CD4-positive, alpha-beta T cell (primary cell): Measurements from ENCODE around the gene TRPC4AP. TPM values are rescaled to one million over a fixed set of nuclear protein-coding genes. Genes with fewer than 3 reads are reported as not detected.

Experiments
- ATAC-seq: fragments of 200-7000 bp; cut with Tn5 transposase; one replicate; pipeline ENCODE4 v1.10.0; 2022; ENCODE audit warnings: mild to moderate bottlenecking; ENCODE audit not compliant: poor library complexity
- CTCF ChIA-PET: fragments of 350-600 bp; sonication (Branson Sonifier 250); formaldehyde crosslinking; loops from one replicate; lab custom pipeline; 2021; ENCODE audit warnings: antibody characterized with exemption, inconsistent platforms; lab: Charles Lee
- POLR2A ChIA-PET: fragments of 350-600 bp; sonication (Branson Sonifier 250); formaldehyde crosslinking; loops from one replicate; lab custom pipeline; 2021; ENCODE audit warnings: antibody characterized with exemption, inconsistent platforms; lab: Charles Lee
- DNase-seq, 14 experiments: peaks; one replicate each; pipeline ENCODE4 v3.0.0-alpha.2; 2013 to 2020; ENCODE audit warnings: mixed read lengths in 2 of 14
- H3K27ac ChIP-seq, 2 donors: one replicate each; pipeline versions ENCODE4 v1.5.1 to v1.7.0; 2013; ENCODE audit warnings: low read length in 2 of 2, low read depth in 1 of 2, mild to moderate bottlenecking in 1 of 2
- H3K27me3 ChIP-seq, 2 experiments: 1 replicate in 1 of 2; 2 replicates in 1 of 2; pipeline versions ENCODE4 v1.6.1 to v1.7.0; 2013; ENCODE audit warnings: low read length in 2 of 2, control low read depth in 1 of 2, mild to moderate bottlenecking in 1 of 2, moderate library complexity in 1 of 2; ENCODE audit not compliant: insufficient read depth in 2 of 2, control insufficient read depth in 1 of 2
- H3K36me3 ChIP-seq: one replicate; pipeline ENCODE4 v1.6.1; 2013; ENCODE audit warnings: low read length, control low read depth; ENCODE audit not compliant: insufficient read depth
- H3K4me1 ChIP-seq: one replicate; pipeline ENCODE4 v1.6.1; 2013; ENCODE audit warnings: low read length, control low read depth; ENCODE audit not compliant: insufficient read depth
- H3K4me3 ChIP-seq: one replicate; pipeline ENCODE4 v1.5.1; 2013; ENCODE audit warnings: mild to moderate bottlenecking, low read length, moderate library complexity
- H3K9me3 ChIP-seq, 2 experiments: 1 replicate in 1 of 2; 2 replicates in 1 of 2; pipeline versions ENCODE4 v1.6.1 to v1.7.0; 2013; ENCODE audit warnings: low read length in 2 of 2, mild to moderate bottlenecking in 2 of 2, control low read depth in 1 of 2, moderate library complexity in 1 of 2; ENCODE audit not compliant: control insufficient read depth in 1 of 2, insufficient read depth in 1 of 2
- H3K27ac Mint-ChIP-seq: one replicate; pipeline ENCODE4 v1.8.0; 2020; ENCODE audit warnings: mixed read lengths
- H3K27me3 Mint-ChIP-seq: one replicate; pipeline ENCODE4 v1.8.0; 2021; ENCODE audit warnings: mixed read lengths
- H3K36me3 Mint-ChIP-seq: one replicate; pipeline ENCODE4 v1.8.0; 2021; ENCODE audit warnings: low read depth, mixed read lengths
- H3K4me1 Mint-ChIP-seq: one replicate; pipeline ENCODE4 v1.8.0; 2021; ENCODE audit warnings: low read depth, mixed read lengths
- H3K4me3 Mint-ChIP-seq: one replicate; pipeline ENCODE4 v1.8.0; 2020; ENCODE audit warnings: mild to moderate bottlenecking, mixed read lengths
- H3K9me3 Mint-ChIP-seq: one replicate; pipeline ENCODE4 v1.8.0; 2020; ENCODE audit warnings: mixed read lengths
- CTCF ChIP-seq: fragments of 200-600 bp; IDR thresholded peaks from one replicate; pipeline ENCODE4 v1.8.0; 2022; ENCODE audit warnings: antibody characterized with exemption, mild to moderate bottlenecking
- intact Hi-C, 2 experiments: fragments of 100-400 bp; cut with DNase I in 1 of 2; cut with micrococcal nuclease in 1 of 2; formaldehyde crosslinking; loops; one replicate each; pipeline versions ENCODE4 v1.15.1 to v1.9.0; 2023 to 2025; cut with DNase I, micrococcal nuclease
- total RNA-seq, 174 experiments: library from RNA in 2 of 174; stranded (reverse) in 2 of 174; gene quantifications; one replicate each; pipeline ENCODE4 v1.2.3 and lab custom pipeline; 2021 to 2026

The TRPC4AP gene
- total RNA-seq, 2 experiments from 2014 or later = 56.3 to 60.6 TPM

DNA sequence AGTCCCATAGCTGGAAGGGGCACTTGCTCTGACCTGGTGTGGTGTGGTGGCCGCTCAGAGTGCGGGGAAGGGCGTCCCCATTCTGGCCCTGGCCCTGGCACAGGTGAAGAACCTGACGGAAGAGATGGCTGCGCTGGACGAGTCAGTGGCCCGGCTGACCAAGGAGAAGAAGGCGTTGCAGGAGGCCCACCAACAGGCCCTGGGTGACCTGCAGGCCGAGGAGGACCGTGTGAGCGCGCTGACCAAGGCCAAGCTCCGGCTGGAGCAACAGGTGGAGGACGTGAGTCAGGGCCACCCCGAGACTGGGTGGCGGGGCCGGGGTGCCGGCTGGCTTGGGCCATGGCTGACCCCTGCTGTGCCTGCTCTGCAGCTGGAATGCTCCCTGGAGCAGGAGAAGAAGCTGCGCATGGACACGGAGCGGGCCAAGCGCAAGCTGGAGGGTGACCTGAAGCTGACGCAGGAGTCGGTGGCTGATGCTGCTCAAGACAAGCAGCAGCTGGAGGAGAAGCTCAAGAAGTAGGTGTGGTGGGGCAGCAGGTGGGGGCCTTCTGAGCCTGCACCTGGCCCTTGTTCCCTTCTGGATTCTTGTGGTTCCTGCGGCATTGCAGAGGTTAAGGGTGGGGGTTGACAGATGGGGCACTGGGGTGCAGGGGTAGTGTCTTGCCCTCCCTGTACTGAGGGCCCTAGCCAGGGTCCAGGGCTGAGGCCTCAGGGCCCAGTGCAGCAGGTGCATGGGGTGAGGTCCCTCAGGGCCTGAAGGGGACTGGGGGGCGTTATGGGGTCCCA lies 96.2 kb downstream of the TRPC4AP start:
- POLR2A ChIA-PET = no interaction called here
- H3K9me3 Mint-ChIP-seq = no peaks in the 10 kb centered on the region
- peaks cover 47% of the 10 kb centered on the region for H3K36me3 Mint-ChIP-seq
- Histone ChIP-seq H3K4me1 (no peaks in the 10 kb centered on the region), H3K4me3 (no peak overlapping the region), H3K27ac (no peak overlapping the region), H3K27me3 (no peaks in the 10 kb centered on the region), H3K9me3 (no peaks in the 10 kb centered on the region), H3K36me3 (peaks cover 57% of the 10 kb centered on the region)
- H3K27me3 Mint-ChIP-seq = no peaks in the 10 kb centered on the region
- intact Hi-C loops = no loop called here
- TF ChIP-seq CTCF = no peak
- H3K4me3 Mint-ChIP-seq = no peak overlapping the region
- no peak for ATAC-seq
- DNase-seq = no peak
- no peak overlapping the region for H3K27ac Mint-ChIP-seq
- CTCF ChIA-PET = no interaction called here
- no peaks in the 10 kb centered on the region for H3K4me1 Mint-ChIP-seq

DNA sequence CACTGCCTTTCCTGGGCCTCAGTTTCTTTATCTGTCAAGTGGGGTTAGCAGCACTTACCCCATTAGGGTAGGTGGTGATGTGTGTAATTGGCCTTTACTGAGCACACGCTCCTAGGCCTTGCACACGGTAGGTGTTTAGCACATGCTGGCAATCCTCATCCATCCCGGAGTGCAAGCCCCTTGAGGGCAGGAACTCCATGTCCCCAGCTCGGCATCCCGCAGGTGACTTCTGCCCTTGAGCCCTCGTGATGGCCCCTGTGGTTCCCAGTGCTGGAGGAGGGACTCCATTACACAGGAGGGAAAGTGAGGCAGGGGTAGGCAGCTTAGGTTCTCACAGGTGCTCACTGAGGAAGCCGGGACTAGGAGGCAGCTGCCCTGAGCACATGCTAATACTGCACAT lies 96.9 kb downstream of the TRPC4AP start:
- TF ChIP-seq CTCF = no peak
- H3K27me3 ChIP-seq = no peaks in the 10 kb centered on the region
- Mint-ChIP-seq H3K4me3 (no peak overlapping the region), H3K36me3 (peaks cover 39% of the 10 kb centered on the region), H3K9me3 (no peaks in the 10 kb centered on the region), H3K27me3 (no peaks in the 10 kb centered on the region), H3K4me1 (no peaks in the 10 kb centered on the region), H3K27ac (no peak overlapping the region)
- no peak for ATAC-seq
- ChIA-PET CTCF (no interaction called here), POLR2A (no interaction called here)
- peaks cover 50% of the 10 kb centered on the region for H3K36me3 ChIP-seq
- no peaks in the 10 kb centered on the region for H3K9me3 ChIP-seq
- intact Hi-C loops = no loop called here
- H3K4me3 ChIP-seq = no peak overlapping the region
- DNase-seq = no peak
- H3K4me1 ChIP-seq = no peaks in the 10 kb centered on the region
- no peak overlapping the region for H3K27ac ChIP-seq

DNA sequence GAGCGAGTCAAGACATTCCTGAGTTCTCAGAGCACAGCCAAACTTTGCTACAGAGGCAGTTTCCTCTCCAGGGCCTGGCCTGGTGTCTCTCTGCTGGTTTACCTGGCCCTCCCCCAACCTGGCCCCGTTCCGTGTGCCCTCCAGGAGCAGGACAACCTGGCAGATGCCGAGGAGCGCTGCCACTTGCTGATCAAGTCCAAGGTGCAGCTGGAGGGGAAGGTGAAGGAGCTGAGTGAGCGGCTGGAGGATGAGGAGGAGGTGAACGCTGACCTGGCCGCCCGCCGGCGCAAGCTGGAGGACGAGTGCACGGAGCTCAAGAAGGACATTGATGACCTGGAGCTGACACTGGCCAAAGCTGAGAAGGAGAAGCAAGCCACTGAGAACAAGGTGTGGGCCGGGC lies 97.4 kb downstream of the TRPC4AP start:
- Mint-ChIP-seq H3K9me3 (no peaks in the 10 kb centered on the region), H3K27ac (no peak overlapping the region), H3K36me3 (peaks cover 34% of the 10 kb centered on the region), H3K27me3 (no peaks in the 10 kb centered on the region), H3K4me1 (no peaks in the 10 kb centered on the region), H3K4me3 (no peak overlapping the region)
- H3K4me3 ChIP-seq = no peak overlapping the region
- ATAC-seq (no peak), DNase-seq (no peak)
- H3K36me3 ChIP-seq = peaks cover 47% of the 10 kb centered on the region
- CTCF ChIA-PET = no interaction called here
- intact Hi-C loops = no loop called here
- H3K4me1 ChIP-seq = no peaks in the 10 kb centered on the region
- H3K9me3 ChIP-seq = no peaks in the 10 kb centered on the region
- no peaks in the 10 kb centered on the region for H3K27me3 ChIP-seq
- H3K27ac ChIP-seq = no peak overlapping the region
- POLR2A ChIA-PET = no interaction called here
- TF ChIP-seq CTCF = no peak
